Activated CD4-positive, alpha-beta T cell treated with anti-CD3 and anti-CD28 coated beads for 24 hours (primary cell): Measurements from ENCODE around the gene P2RY8.
"Not testable (repeated sequence)": the region's sequence is repeated elsewhere in the genome, so short reads cannot be mapped to it uniquely, and the experiment has no call there.

Source experiments
- DNase-seq, 2 donors: peaks; one replicate each; pipeline ENCODE4 v3.0.0-alpha.2; 2020; ENCODE audit warnings: low read depth in 2 of 2

Gene P2RY8

DNA sequence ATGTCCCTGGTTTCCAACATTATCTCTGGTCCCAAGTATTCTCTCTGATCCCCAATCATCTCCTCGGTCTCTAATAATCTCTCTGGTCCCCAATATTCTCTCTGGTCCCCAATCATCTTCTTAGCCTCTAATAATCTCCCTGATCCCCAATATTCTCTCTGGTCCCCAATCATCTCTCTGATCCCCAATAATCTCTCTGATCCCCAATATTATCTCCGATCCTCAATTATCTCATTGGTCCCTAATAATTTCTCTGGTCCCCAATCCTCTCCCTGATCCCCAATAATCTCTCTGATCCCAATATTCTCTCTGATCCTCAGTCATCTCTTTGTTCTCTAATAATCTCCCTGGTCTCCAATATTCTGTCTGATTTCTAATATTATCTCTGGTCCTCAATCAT, 16.6 kb downstream of the P2RY8 start:
- no peak for DNase-seq

DNA sequence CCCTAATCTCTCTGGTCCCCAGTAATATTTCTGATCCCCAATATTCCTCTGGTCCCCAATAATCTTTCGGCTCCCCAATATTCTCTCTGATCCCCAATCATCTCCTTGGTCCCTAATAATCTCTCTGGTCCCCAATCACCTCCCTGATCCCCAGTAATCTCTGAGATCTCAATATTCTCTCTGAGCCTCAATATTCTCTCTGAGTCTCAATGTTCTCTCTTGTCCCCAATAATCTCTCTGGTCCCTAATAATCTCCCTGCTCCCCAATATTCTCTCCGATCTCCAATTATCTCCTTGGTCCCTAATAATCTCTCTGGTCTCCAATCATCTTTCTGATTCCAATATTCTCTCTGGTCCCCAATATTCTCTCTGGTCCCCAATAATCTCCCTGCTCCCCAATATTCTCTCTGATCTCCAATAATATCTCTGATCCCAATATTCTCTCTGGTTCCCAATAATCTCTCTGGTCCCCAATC, 17.9 kb downstream of the P2RY8 start:
- no peak for DNase-seq

DNA sequence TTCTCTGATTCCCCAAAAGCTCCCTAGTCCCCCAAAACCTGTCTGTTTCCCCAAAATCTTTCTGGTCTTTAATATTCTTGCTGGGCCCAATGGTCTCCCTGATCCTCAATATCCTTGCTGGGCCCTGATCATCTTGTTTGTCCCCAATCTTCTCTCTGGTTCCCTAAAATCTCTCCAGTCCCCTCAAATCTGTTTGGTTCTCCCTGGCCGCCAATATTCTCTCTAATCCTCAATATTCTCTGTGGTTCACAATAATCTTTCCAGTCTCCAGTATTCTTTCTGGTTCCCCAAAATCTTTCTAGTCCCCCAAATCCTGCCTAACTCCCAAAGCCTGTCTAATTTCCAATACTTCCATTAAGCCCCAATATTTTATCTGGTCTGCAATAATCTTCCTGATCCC, 18.5 kb downstream of the P2RY8 start:
- no peak for DNase-seq

DNA sequence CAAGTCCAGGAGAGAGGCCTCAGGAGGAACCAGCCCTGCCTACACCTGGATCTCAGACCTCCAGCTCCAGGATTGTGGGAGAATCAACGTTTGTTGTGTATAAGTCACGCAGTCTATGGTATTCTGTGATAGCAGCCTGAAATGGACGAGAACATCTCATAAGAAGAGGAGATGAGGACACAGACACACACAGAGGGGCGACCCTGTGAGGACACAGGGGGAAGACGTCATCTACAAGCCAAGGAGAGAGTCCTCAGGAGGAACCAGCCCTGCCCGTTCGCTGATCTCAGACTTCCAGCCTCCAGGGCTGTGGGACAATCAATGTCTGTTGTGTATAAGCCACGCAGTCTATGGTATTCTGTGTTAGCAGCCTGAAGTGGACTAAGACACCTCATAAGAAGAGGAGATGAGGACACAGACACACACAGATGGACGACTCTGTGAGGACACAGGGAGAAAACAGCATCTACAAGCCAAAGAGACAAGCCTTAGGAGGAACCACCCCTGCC, 20.3 kb downstream of the P2RY8 start:
- no peak for DNase-seq

DNA sequence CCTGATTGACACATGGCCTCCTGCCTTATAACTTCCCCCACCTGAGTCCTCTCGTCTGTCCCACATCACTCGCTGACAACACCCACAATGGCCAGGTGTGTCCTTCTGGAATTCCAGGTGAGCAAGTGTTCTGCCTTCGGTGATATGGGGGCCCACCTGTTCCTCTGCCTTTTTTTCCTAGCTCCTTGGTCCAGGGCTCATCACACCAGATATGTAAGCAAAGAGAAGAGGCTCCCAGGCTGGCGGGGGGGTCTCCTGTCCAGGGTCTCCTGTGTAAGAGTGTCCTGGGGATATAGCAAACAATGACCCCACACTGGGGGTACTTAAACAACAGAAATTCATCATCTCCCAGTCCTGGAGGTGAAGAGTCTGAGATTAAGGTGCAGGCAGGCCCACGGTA, 25.2 kb downstream of the P2RY8 start:
- DNase-seq, result no peak

DNA sequence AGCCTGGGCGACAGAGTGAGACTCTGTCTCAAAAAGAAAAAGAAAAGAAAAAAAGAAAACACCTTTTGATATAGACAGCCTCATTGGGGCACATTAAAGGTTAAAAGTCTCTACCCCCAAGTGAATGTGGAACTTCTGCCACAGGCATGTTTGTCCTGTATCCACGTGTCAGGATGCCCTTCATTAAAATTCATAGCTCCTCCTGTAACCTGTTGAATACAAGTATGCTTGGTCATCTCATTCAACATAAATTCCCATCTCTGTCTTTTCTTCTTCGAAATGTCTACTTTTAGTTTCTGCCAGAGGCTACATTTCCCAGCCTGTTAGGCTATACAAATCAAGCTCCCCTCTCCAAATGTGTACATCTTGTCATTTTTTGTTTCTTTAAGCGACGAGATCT, 25.8 kb downstream of the P2RY8 start:
- DNase-seq, result no peak

DNA sequence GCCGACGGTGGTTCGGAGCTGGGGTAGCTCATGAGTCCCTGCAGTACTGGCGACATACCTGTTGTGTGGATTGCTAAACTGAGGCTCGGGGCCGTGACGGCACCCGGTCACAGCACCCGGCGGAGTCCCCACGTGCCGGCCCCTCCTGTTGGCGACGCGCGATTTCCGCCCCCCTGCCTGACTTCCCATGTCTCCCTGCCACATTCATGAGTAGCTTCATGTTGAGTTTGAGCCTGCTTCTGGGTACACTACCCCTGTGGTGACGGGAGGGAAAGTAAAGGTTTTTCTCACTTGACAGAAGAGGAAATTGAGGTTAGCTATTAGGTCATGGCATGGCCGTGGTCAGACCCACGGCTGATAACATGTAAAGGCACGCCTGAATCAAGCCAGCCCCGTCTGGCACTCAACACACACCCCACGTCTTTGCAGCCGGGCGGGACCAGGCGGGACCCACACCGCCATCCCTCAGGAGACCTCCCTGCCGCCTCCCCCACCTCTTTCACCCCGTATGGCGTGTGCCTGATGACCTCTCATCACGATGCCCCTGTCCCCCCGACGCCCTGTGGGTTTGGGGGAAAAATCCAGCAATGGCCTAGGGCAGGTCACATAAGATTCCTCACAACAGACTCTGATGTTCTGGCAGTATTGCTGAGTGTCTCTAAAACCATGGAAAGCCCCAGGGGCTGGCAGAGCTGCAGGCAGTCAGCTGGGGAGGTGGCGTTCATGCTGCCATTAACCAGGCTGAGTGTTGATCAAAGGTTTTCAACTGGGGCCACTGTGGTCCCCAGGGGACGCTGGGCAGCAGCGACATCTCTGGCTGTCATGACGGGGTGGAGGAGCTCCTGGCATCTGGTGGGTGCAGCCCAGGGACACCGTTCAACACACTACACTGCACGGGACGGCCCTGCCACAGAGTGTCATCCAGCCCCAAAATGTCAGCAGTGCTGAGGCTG, 29.2 kb downstream of the P2RY8 start:
- no peak for DNase-seq

DNA sequence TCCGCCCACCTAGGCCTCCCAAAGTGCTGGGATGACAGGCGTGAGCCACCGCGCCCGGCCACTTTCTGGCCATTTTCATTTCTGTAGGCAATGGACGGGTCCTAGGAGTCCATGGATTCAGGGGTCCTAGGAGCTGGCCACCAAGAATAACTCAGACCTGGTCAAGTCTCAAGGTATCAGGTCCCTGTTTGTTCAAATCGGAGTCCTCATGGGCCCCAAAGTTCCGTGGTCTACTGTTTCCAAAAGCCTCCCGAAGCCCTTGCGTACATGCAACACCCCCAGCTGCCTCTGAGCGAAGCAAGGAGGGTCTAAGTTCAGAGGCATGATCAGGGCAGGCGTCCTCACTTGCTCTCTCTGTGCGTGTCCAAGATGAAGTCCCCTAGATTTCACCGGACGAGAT, 30.1 kb downstream of the P2RY8 start:
- no peak for DNase-seq

DNA sequence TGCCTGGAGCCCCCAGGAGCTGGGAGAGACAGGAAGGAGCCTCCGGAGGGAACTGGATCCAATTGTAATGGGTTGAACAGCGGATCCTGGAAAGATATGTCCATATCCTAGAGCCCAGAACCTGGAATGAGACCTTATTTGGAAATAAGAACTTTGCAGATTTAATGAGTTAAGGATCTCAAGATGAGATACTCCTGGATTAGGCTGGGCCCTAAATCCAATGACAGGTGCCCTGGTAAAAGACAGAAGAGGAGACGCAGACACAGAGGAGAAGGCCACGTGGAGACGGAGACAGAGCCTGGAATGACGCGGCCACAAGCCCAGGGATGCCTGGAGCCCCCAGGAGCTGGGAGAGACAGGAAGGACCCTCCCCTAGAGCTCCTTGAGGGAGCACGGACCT, 34.1 kb downstream of the P2RY8 start:
- DNase-seq, result no peak

DNA sequence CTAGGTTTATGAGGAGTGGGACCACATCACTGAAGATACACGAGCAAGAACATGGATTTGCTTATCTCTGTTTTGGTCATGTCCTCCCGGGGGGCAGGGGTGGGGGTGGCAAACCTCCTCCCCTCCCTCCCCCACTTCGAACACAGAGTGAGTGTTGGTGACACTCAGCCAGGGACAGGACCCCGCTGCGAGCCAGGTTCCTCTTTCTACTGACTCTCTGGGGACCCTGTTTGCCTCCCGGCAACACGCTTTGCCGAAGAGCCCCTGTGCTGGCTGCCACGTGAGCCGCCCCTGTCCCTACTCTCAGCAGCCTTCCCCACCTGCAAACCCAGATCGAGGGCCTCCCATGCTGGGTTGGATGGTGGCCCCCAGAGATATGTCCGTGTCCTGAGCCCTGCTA, 34.7 kb downstream of the P2RY8 start:
- DNase-seq, result no peak

DNA sequence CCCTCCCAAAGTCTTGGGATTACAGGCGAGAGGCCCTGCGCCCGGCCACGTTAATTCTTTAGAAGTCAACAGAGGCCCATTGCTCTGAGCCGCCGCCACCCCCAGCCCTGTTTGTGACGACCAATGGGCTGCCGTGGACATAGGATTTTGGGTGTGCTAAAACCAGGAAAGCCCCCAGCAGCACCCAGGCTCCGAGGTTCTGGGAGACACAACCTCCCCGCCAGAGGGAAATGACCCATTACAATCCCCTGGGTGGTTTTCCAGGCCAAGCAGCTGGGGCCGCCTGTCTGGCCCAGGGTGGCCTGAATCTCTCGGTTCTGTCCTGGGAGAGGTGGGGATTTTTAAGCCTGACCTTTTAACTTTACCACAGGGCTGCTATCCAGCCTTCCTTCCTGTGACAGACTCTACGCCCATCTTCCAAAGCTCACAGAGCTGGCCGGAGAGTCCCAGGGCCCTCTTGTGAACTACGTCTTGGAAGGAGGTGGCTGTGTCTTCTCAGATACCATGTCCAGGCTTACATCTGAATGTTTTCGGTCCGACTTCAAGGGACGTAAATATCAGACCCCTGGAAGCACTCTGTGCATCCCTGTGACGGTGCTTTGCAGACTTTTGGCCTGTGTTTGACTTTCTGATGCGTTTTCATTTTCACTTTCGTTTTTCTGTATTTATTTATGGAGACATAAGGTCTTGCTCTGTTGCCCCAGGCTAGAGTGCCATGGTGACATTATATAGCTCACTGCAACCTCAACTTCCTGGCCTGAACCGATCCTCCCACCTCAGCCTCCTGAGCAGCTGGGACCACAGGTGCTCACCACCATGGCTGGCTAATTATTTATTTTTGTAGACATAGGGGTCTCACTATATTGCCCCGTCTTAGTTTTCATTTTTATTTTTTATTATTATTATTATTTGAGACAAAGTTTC, 36.0 kb downstream of the P2RY8 start:
- no peak for DNase-seq

DNA sequence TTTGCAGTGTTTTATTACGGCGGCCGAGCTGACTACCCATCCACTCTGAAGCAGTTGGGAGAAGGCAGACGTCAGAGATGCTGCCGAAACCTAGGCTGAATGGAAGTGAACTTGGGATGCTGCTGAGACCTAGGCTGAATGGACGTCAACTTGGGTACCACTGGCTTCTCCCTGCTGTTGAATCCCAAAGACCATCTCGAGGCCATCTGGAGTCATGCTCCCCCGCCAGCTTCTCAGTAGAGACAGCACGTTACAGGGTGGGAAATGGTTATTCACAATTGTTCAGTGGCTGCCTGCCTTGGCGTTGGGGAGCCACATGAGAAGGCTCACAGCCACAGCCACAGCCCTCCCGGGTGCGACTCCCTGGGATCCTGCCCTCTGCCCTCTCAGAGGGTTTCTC, 40.9 kb downstream of the P2RY8 start:
- DNase-seq, result no peak

DNA sequence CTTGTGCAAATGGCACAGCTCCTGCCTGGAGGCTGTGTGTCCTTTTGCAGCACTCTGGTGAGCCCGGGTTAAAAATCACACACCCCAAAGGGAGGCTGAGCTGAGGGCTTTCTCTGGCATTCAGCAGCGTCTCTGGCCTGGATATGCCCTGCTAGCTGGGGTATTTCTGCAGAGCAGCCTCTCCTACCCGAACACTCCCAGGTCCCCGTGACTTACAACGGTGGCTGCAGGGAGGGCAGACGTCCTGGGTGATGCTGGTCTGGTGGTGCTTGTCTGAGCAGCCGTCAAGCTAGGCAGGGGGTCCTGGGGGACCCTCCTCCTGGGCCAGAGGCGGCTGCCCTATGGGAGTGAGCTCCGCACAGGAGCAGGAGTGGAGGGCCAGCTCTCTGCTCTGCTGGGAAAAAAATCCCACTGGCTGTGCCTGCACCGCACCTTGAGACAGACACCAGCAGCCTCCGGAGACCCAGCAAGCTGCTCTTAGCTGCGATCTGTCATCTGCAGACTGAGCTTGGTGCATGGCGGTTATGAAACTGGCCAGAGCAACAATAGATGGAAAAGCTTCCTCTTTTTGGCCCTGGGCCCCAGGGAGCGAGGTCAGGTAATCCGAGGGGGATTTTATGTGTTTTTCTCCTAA, 43.0 kb downstream of the P2RY8 start:
- DNase-seq, result no peak

DNA sequence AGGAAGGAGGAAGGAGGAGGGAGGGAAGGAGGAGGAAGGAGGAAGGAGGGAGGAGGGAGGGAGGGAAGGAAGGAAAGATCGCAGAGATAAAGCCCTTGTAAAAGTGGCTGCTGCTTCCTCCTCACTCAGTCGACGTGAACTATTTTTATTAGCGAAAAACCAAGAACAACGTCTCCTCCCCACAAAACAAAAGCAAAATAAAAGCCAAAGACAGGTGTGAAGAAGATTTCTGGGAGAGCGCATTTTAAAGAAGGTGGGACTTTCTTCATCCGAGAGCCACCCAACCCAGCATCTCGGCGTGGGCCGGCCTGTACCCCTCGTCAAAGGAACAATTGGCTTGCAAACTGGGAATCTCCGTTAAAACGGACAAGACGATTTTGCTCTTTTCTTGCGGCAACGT, 43.6 kb downstream of the P2RY8 start:
- DNase-seq, result no peak

DNA sequence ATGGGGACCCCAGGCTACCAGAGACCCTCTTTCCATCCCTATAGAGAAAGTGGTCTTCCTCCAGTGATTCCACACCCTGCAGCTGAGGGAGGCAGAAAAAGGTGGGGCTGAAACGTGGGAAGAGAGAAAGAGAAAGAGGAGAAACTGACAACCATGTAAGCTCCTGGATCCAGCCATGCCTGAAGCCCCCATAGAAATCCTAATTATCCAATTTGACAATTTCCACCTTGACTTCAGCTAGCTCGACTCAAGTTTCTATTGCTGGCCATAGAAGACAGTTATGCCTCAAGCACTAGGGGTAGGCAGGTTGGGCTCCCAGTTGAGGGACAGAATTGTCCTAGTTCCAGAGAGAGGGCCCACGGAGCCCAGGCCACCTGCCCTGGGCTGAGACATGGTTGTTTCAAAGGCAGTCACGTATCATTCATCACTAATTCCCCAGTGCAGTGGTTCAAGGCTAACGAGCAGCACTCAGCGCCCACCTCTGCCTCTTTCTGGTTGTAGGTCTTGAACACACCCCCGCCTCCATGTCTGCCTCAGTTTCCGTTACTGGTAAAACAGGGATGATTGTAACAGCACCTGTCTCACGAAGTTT, 44.5 kb downstream of the P2RY8 start:
- no peak for DNase-seq

DNA sequence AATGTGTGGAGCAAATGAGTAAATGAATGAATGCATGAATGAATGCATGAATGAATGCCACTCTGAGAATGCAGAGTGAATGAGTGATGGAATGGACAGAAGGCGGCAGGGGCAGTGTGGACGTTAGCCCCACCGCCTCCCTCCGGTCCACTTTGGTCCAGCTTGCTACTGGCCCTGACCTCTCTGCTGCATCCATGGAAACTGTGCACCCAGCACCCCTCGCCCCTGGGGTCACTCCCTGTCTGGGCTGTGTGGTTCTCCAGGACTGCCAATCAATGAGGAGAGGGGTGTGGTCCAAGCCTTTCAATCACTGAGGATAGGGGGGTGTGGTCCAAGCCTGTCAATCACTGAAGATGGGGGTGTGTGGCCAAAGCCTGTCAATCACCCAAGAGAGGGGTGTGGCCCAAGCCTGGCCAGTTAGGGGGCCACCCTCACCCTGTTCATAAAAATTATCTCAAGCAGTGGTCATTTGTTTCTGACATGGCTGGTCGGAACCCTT, 45.1 kb downstream of the P2RY8 start:
- DNase-seq, result peak in 1 of 2 donors; percentile 26

DNA sequence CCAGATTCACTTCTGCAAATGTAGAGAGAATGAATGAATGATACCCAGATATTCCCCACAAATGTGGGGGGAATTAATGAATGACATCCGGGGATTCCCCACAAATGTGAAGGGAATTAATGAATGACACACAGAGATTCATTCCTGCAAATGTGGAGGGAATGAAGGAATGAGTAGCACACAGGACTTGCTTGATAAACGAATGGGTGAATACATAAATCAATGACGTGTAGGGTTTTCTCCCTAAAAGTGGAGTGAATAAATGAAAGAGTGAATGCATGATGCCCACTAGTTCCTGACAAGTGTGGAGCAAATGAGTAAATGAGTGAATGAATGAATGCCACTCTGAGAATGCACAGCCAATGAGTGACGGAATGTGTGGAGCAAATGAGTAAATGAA, 45.7 kb downstream of the P2RY8 start:
- not testable (repeated sequence) for DNase-seq

DNA sequence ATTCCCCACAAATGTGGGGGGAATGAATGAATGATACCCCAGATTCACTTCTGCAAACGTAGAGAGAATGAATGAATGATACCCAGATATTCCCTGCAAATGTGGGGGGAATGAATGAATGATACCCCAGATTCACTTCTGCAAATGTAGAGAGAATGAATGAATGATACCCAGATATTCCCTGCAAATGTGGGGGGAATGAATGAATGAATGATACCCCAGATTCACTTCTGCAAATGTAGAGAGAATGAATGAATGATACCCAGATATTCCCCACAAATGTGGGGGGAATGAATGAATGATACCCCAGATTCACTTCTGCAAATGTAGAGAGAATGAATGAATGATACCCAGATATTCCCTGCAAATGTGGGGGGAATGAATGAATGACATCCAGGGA, 46.3 kb downstream of the P2RY8 start:
- DNase-seq, result not testable (repeated sequence)

DNA sequence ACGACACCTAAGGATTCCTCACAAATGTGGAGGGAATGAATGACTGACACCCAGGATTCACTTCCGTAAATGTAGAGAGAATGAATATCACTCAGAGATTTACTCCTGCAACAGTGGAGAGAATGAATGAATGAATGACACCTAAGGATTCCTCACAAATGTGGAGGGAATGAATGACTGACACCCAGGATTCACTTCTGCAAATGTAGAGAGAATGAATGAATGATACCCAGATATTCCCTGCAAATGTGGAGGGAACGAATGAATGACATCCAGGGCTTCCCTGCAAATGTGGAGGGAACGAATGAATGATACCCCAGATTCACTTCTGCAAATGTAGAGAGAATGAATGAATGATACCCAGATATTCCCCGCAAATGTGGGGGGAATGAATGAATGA, 47.6 kb downstream of the P2RY8 start:
- not testable (repeated sequence) for DNase-seq

DNA sequence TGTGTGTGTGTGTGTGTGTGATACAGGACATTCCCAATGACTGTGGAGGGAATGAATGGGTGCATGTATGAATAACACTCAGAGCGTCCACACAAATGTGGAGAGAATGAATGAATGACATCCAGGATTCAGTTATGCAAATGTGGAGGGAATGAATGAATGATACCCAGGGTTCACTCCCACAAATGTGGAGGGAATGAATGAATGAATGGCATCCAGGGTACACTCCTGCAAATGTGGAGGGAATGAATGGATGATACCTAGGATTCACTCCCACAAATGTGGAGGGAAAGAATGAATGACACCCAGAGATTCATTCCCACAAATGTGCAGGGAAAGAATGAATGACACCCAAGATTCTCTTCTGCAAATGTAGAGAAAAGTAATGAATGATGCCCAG, 48.2 kb downstream of the P2RY8 start:
- DNase-seq, result no peak

DNA sequence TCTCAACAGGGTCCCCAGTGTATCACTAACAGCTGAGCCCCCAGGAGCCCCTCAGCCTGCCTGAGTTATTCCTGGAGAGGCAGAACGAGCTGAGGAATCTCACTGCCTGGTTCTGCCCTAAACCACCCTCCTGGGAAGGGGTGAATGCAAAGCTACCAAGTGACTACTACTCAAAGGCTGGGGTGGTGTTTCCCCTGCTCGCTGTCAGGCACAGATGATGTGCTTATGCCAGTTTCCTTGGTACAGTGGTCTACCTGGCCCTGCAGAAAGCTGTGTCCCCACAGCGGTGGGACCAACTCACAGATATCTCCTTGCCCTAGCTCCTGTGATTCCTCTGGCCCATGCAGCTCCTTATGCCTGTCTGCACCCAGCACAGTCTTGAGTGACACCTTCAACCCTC, 48.8 kb downstream of the P2RY8 start:
- no peak for DNase-seq
